SW480 (cell line): ENCODE measurements around the gene SLC8A3.

Source experiments
- DNase-seq: peaks from one replicate; pipeline ENCODE4 v3.0.0-alpha.2; 2016; ENCODE audit warnings: low spot score

The SLC8A3 gene

GRCh38 chr14:70177081-70177800 lies 11.5 kb downstream of the SLC8A3 start:
- no peak for DNase-seq

- DNase-seq: no peak
Measured at GRCh38 chr14:70173569-70173968, 15.2 kb downstream of the SLC8A3 start.

GRCh38 chr14:70171726-70172125 lies 17.0 kb downstream of the SLC8A3 start:
- DNase-seq: no peak

GRCh38 chr14:70170976-70171375 lies 17.8 kb downstream of the SLC8A3 start:
- DNase-seq: no peak

GRCh38 chr14:70168406-70168805 lies 20.3 kb downstream of the SLC8A3 start:
- no peak for DNase-seq

- no peak for DNase-seq
Measured at GRCh38 chr14:70166530-70167203, 22.1 kb downstream of the SLC8A3 start.

- DNase-seq: no peak
Measured at GRCh38 chr14:70162358-70162757, 26.4 kb downstream of the SLC8A3 start.

GRCh38 chr14:70156592-70156991 lies 32.2 kb downstream of the SLC8A3 start:
- no peak for DNase-seq

- DNase-seq: no peak
Measured at GRCh38 chr14:70152704-70153103, 36.0 kb downstream of the SLC8A3 start.

- no peak for DNase-seq
Measured at GRCh38 chr14:70152081-70152480, 36.7 kb downstream of the SLC8A3 start.

GRCh38 chr14:70149596-70150165 lies 39.1 kb downstream of the SLC8A3 start:
- no peak for DNase-seq

- DNase-seq: no peak
Measured at GRCh38 chr14:70148911-70149595, 39.7 kb downstream of the SLC8A3 start.

- DNase-seq: no peak
Measured at GRCh38 chr14:70148351-70148750, 40.4 kb downstream of the SLC8A3 start.

- no peak for DNase-seq
Measured at GRCh38 chr14:70144046-70144445, 44.7 kb downstream of the SLC8A3 start.

GRCh38 chr14:70143306-70143705 lies 45.4 kb downstream of the SLC8A3 start:
- no peak for DNase-seq

- DNase-seq: no peak
Measured at GRCh38 chr14:70140614-70141013, 48.1 kb downstream of the SLC8A3 start.

GRCh38 chr14:70139384-70139783 lies 49.4 kb downstream of the SLC8A3 start:
- no peak for DNase-seq

GRCh38 chr14:70137788-70138187 lies 51.0 kb downstream of the SLC8A3 start:
- DNase-seq: no peak

GRCh38 chr14:70133461-70133860 lies 55.3 kb downstream of the SLC8A3 start:
- DNase-seq: no peak

GRCh38 chr14:70130482-70130881 lies 58.3 kb downstream of the SLC8A3 start:
- no peak for DNase-seq

GRCh38 chr14:70127186-70127585 lies 61.6 kb downstream of the SLC8A3 start:
- DNase-seq: no peak

GRCh38 chr14:70123796-70124195 lies 65.0 kb downstream of the SLC8A3 start:
- no peak for DNase-seq

- DNase-seq: no peak
Measured at GRCh38 chr14:70121521-70121920, 67.2 kb downstream of the SLC8A3 start.
